Astrocyte (in vitro differentiated cells and primary cell): Measurements from ENCODE around the gene PRPSAP1.

Experiments
- EZH2 ChIP-seq: IDR thresholded peaks from 2 replicates; pipeline ENCODE4 v1.6.1; 2012; ENCODE audit warnings: mild to moderate bottlenecking, low read length, inconsistent platforms; ENCODE audit not compliant: insufficient read depth
- TF ChIP-seq, protein P1 (sequence below): IDR thresholded peaks from 2 replicates; pipeline ENCODE4 v1.5.1; 2011; ENCODE audit warnings: low read depth, mild to moderate bottlenecking, inconsistent platforms, low read length, moderate library complexity; ENCODE audit not compliant: insufficient read depth

DNA sequence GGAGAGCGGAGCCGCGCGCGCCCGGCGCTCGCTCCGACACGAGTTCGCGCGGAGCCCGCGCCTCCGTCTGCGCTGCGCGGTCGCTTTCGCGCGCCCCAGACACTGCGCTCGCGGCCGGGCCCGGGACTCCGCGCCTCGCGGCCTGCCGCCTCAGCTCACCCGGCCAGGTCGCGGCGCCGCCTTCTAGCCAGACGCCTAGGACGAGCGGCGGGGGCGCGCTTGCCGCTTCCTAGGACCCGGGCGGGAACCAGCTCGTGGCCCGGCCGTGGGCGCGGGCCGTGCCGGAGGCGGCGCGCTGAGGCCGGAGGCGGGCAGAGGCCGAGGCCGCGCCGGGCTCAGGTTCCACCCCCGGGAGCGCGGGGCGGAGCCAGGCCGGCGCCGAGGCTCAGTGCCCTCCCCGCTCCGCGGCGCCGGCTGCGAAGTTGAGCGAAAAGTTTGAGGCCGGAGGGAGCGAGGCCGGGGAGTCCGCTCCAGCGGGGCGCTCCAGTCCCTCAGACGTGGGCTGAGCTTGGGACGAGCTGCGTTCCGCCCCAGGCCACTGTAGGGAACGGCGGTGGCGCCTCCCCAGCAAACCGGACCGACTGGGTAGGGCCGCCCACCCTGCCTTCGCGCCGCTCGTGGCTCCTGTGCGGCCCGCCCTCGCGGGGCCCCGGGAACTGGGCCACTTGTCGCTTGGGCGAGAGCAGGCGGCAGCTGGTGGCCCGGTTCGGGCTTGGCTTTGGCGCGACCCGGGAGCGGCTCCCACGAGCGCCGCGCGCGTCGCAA, 30.7 kb upstream of the PRPSAP1 start, which contains the start of gene SPHK1:
- TF ChIP-seq, protein P1, sequence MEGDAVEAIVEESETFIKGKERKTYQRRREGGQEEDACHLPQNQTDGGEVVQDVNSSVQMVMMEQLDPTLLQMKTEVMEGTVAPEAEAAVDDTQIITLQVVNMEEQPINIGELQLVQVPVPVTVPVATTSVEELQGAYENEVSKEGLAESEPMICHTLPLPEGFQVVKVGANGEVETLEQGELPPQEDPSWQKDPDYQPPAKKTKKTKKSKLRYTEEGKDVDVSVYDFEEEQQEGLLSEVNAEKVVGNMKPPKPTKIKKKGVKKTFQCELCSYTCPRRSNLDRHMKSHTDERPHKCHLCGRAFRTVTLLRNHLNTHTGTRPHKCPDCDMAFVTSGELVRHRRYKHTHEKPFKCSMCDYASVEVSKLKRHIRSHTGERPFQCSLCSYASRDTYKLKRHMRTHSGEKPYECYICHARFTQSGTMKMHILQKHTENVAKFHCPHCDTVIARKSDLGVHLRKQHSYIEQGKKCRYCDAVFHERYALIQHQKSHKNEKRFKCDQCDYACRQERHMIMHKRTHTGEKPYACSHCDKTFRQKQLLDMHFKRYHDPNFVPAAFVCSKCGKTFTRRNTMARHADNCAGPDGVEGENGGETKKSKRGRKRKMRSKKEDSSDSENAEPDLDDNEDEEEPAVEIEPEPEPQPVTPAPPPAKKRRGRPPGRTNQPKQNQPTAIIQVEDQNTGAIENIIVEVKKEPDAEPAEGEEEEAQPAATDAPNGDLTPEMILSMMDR = no peak
- no peak for TF ChIP-seq EZH2
